Measurements from ENCODE around the gene FASTKD2.

Gene FASTKD2

DNA sequence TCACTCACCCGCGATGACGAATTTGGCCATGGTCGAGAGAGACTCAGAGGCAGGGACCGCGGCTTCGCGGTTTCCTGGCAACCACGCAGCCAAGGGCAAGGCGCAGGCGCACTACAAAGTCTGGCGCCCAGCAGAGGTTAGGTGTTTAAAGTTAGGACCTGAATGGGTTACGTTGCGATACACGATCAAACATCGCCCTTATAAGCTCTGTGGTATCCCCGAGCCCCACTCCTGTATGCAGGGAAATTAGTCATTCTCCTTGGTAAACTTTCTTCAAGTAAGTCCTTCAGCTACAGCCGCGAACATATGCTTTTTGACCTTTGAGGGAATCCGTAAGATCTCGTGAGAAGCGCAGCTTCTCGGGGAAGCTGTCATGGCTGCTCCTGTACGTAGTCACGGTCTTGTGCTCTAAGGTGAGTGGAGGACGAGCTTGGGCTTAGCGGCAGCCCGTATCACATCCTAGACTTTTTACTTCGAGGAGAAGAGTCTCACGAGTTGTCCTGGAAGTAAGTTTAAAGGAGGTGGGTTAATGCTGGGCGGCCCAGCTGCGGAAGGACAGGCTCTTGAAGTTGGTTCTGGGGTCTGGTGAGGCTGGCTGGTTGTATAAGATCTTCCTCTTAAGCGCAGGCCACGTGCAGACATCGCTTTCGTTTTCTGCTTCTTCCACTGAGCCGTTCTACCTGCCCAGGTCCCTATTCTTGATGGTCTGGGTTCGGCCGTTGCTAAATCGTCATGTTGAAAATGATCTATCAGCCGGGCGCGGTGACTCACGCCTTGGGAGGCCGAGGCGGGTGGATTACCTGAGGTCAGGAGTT is at the start of gene FASTKD2, which contains the start of gene MDH1B:
FASTKD2 (plus strand) TSS at position 365 of the 815 bp plus-strand sequence. CDS start 1,088 bp downstream, outside the sequence.
MDH1B (minus strand) TSS at position 87 of the 815 bp plus-strand sequence; CDS start at position 30, 57 bp downstream.
- in situ Hi-C loops (cut with MboI; ENCODE audit: low sequenced_read_pairs), result no loop called here

DNA sequence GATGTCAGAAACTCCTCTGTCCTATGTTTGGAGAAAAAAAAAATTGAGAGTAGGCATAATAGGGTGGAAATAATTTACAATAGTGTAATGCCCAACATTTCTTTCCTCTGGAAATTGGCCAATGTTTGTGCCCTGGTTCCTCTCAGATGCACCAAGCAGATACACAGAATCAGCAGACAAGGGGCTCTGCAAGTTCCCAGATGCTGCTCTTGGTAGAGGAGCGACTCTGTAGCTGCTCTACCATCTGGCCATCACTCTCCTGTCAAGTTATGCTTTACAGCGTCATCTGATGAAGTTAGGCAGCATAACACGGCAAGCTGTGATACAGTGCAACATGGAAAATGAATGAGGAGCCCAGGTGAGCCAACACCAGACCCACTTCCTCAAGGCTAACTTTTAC is 48.8 kb upstream of the FASTKD2 start:
- in situ Hi-C loops (cut with MboI; ENCODE audit: low sequenced_read_pairs), result no loop called here

DNA sequence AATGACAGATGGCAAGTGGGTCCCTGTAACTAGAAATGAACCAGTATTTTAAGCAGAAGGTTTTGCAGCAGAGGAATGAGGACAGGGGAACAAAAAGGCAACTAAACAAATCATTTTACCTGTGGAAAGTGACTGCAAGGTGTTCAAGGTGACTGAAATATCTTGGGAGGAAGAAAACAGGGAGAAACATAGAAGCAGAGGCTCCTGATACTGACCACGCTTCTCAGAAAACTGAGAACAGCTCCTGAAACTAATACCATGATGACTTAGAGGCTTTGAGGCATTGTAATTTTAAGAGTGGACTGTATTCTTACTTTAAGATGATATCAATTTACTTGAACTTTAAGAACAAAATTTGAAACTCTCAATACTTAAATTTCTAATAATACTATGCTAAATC is 47.1 kb upstream of the FASTKD2 start, which contains the start of gene DYTN:
DYTN (minus strand) TSS at position 101 of the 400 bp plus-strand sequence. CDS start 117 bp downstream, outside the sequence.
- in situ Hi-C loops (cut with MboI; ENCODE audit: low sequenced_read_pairs), result no loop called here

DNA sequence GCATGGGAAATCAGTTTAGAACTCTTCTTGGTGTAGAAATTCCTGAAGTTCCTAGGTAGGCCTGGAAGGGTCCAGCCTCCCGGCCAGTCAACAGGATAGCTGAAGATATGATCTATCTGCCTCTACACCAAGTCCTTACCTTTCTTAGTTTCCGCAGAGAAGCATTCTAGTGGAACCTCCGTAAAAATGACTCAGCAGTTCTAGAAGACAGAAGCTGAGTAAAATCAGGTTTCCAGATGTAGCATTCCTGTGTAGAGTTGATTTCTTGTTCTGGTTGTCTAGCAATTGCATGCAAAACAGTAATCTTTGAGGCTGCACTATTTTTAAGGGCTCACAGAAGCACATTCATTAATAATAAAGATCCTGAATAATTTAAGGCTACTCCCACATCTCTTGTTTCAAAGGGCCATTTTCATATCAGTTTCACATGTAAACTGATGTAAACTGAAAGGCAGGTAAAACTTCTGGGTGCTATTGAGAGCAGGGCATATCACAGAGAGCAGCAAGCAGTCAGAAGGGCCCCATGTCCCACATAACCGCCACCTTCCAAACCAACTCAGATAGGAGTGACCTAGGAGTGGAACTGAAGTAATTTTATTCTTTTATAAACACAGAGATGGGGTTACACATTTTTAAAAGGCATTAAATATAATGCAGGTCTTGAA is 44.0 kb upstream of the FASTKD2 start:
- in situ Hi-C loops (cut with MboI; ENCODE audit: low sequenced_read_pairs), result no loop called here

DNA sequence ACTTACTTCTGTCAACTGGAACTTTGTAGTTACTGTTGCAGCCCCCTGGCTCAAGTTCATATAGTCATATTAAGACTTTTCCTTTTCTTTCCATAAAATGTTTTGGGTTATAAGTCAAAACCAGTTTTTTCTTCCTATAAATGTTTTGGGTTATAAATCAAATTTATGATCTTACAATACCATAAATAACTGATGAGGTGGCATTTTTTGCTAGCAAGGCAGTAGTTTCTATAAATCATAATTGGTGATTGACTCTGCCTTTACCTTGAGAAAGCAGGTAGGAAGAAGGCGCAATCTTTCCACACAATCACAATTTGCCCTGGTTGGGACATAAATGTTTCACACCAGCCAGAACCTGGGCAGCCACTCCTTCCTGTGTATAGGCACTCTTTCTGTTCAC is 42.1 kb upstream of the FASTKD2 start:
- in situ Hi-C loops (cut with MboI; ENCODE audit: low sequenced_read_pairs), result no loop called here

DNA sequence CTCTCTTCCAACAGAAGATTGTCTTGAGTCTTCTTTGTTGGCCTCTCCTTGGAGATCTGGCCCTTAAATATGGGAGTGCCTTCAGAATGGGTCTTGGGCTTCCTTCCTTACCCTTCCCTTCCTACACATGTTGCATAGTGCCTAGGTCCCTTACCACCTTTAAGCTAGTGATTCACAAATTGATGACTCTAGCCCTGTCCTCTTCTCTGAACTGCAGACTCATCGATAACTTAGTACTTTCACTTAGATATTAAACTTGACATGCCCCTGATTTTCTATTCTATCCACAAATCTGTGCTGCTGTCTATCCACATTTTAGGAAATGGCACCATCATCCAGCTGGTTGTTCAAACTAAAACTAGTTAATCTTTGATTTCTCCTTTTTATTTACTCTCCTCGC is 38.1 kb upstream of the FASTKD2 start:
- in situ Hi-C loops (cut with MboI; ENCODE audit: low sequenced_read_pairs), result no loop called here

DNA sequence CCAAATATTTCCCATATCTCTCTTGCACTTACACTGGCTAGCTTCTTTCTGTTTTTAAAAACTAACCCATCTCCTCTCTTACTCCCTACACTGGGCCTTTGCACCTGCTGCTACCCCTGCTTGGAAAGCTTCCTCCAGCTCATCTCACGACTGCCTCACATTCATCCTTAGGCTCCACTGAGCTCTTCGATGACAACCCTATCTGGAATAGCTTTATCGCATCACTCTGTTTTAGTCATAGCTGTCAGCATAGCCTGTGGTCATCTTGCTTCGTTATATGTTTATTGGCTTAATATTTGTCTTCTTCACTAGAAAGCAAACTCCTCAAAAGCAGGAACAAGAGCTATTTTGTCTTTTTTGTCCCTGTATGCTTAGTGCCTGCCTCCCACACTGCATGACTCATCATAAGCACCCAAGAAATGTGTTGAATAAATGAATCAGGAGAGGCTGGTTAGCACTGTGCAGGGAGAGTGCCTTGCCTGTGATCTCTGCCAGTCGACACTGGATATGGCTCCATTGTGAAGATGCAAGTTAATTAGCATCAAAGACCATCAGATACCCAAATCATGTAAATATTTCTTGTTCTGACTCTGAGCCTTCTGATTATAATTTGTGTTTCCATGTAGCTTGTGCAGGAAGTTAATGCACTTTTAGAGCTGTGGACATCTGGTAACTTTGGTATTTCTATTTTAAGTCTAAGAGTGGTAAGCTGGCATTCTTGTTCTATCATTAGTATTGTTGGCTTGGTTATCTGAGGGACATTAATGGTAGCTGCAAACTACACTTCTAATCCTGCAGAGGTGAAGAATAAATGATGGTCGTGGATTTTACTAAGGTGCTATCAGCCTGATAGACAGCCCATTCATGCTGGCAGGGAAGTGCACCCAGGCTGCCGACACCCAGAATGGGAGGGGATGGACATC is 36.9 kb upstream of the FASTKD2 start:
- in situ Hi-C loops (cut with MboI; ENCODE audit: low sequenced_read_pairs), result no loop called here

DNA sequence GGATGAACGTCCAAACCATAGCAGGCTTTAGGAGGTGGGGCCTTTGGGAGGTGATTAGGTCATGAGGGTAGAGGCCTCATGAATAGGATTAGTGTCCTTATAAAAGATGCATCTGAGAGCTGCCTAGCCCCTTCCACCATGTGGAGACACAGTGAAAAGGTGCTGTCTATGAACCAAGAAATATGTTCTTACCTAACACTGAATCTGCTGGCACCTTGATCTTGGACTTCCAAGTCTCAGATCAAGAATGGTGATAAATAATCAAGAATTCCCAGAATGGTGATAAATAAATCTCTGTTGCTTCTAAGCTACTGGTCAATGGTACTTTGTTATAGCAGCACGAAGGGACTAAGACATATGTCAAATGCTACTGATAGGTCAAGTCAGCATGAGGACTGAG is 32.1 kb upstream of the FASTKD2 start:
- in situ Hi-C loops (cut with MboI; ENCODE audit: low sequenced_read_pairs), result no loop called here

DNA sequence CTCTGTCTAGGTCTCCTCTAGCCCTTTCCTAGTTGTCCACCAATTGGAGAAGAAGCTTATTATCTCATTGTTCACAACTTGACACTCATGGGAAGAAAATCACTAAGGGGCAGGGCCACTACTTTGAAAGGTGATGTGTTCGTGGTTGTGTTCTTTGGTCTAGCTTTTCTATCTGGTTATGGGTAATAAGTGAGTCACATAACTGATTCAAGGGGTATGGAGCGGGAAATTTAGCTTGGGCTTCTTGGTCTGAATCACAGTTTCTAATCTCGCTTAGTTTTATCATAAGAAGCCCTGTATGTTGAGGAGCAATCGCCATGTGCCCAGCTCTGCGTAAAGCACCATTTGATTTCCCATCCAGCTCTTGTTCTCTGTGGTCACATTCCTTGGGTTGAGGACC is 28.5 kb upstream of the FASTKD2 start:
- in situ Hi-C loops (cut with MboI; ENCODE audit: low sequenced_read_pairs), result no loop called here

DNA sequence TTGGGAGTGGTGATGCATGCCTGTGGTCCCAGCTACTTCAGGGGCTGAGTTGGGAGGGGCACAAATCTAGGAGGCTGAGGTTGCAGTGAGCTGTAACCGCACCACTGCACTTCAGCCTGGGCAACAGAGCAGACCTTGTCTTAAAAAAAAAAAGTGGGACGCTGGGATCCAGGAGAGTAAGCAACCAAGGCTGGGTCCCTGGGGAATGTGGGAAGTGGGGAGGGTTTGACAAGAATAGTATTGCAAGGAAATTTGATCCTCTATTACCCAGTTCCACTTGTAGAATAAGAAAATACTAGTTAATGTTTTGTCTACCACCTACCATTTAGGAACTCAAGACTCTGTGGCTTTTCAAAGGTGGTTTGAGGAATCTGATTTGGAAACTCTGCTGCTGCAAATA is 26.1 kb upstream of the FASTKD2 start:
- in situ Hi-C loops (cut with MboI; ENCODE audit: low sequenced_read_pairs), result no loop called here

DNA sequence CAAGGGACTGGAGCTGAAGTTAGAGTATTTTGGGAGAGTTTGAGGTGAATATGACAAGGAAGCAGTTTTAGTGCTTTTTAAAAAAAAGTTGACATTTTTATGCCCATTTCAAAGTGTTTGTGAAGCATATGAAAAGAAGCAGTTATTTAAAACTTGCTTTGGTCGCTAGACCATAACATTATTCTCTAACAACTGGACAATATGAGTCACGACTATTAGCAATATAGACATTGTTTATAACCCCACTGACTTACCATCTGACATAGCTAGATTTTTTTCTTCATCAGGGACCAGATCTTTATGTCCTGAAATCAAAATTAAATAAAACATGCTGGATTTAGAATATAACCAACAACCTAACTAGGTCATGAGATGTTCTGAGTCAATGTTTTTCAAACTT is 24.6 kb upstream of the FASTKD2 start:
- in situ Hi-C loops (cut with MboI; ENCODE audit: low sequenced_read_pairs), result no loop called here

DNA sequence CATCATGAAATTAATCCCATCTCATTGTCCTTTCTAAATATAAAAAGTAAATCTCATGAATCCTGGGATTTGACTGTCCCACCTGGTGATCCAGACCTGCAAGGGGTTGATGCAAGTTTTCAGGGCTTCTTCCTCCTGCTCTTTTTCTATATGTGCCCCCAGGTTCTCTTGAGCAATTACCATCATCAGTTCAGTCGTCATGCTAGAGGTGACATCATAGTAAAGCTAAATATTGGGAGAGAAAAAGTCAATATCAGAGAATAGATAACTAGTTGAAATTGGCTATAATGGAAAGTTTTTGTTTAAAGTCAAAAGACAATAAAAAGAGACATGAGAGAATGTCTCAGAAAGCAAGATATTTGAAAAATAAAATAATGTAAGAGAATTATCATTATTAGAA is 8.6 kb upstream of the FASTKD2 start:
- in situ Hi-C loops (cut with MboI; ENCODE audit: low sequenced_read_pairs), result no loop called here

DNA sequence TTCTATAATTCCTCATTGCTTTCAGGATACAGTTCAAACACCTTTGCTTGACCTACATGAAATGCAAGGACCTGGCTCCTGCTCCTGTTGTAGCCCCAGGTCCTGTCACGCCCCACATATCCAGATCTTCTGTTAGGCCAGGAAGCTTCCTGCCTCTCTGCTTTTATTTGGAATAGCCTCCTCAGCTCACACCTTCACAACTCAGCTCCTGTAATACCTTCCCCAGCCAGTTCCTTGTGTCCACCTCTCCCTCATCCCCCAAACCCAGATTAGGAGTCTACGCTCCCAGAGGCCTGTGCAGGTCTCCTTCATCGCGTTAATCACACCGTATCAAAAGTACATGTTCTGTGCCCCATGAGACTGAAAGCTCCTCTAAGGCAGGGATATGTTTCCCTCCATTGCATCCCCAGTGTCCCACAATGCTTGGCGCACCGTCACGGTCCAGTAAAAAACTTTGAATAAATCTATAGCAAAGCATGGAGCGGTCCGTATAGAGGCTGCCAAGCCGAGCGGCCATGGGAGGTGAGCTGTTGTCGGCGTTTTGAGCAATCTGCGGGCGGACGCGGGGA is 649 bp upstream of the FASTKD2 start:
- in situ Hi-C loops (cut with MboI; ENCODE audit: low sequenced_read_pairs), result no loop called here

DNA sequence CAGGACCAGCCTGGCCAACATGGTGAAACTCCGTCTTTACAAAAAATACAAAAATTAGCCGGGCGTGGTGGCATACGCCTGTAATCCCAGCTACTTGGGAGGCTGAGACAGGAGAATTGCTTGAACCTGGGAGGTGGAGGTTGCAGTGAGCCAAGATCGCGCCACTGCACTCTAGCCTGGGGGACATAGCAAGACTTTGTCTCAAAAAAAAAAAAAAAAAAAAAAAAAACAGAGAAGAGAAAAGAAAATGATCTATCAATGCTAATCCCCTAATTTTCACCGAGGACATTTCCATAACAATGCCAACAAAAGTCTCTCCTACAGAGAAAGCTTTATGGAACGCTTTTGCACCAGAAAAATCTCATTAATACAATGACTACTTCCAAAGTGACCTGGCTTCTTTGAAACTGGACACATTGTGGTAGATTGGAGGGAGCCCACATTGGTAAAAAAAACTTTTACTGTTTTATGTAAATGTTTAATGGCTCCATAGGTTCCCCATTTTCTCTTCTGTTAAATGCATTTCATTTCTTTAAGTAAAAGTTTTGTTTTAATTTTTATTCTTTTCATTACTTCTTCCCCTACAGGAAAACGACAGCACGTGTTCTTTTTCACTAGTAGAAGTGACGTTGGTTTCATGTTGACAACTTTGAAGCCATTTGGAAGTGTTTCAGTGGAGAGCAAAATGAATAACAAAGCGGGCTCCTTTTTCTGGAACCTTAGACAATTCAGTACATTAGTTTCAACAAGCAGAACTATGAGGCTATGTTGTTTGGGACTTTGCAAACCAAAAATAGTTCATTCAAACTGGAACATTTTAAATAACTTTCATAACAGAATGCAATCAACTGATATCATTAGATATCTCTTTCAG is 888 bp downstream of the FASTKD2 start:
- in situ Hi-C loops (cut with MboI; ENCODE audit: low sequenced_read_pairs), result no loop called here

DNA sequence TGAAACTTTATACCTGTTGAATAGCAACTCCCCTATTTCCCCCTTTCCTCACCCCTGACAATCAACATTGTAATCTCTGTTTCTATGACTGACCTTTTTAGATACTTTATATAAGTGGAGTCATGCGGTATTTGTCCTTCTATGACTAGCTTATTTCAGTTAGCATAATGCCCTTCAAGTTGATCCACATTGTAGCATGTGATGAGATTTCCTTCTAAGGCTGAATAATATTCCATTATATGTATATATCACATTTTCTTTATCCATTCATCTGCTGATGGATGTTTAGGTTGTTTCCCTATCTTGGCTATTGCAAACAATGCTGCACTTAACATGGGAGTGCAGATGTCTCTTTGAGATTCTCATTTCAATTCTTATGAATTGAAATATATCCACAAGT is 9.5 kb downstream of the FASTKD2 start:
- in situ Hi-C loops (cut with MboI; ENCODE audit: low sequenced_read_pairs), result no loop called here

DNA sequence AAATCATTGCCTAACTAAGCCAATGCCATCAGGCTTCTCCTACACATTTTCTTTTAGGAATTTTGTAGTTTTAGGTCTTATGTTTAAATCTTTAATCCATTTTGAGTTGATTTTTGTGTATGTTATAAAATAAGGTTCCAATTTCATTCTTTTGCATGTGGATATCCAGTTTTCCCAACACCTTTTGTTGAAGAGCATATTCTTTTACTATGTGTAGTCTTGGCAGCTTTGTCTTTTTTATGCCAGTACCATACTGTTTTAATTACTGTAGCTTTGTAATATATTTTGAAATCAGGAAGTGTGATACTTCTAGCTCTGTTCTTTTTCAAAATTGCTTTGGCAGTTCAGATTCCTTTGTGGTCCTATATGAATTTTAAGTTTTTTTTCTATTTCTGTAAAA is 11.0 kb downstream of the FASTKD2 start:
- in situ Hi-C loops (cut with MboI; ENCODE audit: low sequenced_read_pairs), result no loop called here

DNA sequence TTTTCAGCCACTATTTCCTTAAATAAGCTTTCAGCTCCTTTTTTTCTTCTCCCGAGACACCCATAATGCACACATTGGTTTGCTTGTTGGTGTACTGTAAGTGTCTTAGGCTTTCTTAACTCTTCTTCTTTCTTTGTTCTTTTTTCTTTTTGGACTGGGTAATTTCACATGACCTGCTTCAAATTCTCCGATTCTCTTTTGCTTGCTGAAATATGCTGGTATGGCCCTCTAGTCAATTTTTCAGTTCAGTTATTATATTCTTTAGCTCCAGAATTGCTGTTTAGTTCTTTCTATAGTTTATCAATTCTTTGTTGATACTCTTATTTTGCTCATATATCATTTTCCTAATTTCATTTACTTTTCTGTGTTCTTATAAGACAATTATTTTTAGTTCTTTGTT is 15.3 kb downstream of the FASTKD2 start:
- in situ Hi-C loops (cut with MboI; ENCODE audit: low sequenced_read_pairs), result no loop called here

DNA sequence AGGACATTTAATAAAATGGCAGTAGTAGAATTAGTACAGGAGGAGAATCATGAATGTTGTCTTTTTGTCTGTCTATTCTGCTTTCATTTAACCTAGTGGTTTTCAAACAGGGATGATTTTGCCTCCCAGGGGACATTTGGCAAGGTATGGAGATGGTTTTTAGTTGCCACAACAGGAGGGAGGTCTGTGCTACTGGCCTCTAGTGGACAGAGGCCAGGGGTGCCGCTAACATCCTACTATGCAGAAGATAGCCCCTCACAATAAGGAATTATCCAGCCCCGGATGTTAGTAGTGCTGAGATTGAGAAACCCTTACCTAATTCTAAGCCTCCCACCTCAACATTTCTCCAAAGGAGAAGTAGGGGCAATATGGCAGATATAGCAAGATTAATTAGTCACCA is 18.3 kb downstream of the FASTKD2 start:
- in situ Hi-C loops (cut with MboI; ENCODE audit: low sequenced_read_pairs), result no loop called here

DNA sequence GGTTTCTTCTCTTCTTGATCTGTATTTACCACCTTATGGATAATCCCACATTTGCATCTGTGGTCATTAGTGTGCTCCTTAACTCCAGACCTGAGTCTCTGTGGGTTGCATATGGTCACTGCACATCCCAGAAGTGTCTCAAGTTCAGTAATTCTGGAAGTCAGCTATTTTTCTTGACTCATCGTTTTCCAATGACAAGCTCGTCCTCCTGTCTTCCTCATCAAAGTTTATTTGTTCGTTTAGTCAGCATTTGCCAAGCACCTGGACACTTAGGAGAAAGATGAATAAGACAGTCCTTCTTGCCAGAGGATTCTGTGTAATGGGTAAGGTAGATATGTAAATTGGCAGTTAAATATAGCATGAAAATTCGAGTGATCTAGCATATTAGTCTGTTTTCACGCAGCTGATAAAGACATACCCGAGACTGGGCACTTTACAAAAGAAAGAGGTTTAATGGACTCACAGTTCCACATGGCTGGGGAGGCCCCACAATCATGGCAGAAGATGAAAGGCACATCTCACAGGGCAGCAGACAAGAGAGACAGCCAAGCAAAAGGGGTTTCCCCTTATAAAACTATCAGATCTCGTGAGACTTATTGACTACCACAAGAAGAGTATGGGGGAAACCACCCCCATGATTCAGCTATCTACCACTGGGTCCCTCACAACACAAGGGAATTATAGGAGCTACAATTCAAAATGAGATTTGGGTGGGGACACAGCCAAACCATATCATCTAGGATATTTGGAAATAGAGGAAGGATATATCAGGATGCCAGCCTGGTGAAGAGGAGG is 19.4 kb downstream of the FASTKD2 start:
- in situ Hi-C loops (cut with MboI; ENCODE audit: low sequenced_read_pairs), result no loop called here
